Testis (tissue), 2 donors: ENCODE data around the gene PTPRN2.

Source experiments
- CTCF ChIP-seq, 3 experiments: fragments of 450-650 bp in 2 of 3; fragments of 200-600 bp in 1 of 3; sonication (generic) in 1 of 3; IDR thresholded peaks; one replicate each; pipeline ENCODE4 v1.5.1; 2016 to 2019; ENCODE audit warnings: antibody characterized with exemption in 3 of 3, mild to moderate bottlenecking in 2 of 3, moderate library complexity in 1 of 3
- POLR2A ChIP-seq: fragments of 450-650 bp; IDR thresholded peaks from one replicate; pipeline ENCODE4 v1.6.1; 2017; ENCODE audit warnings: antibody characterized with exemption, mild to moderate bottlenecking, moderate library complexity

GRCh38 chr7:157726764-157727163 is 860.9 kb downstream of the PTPRN2 start:
- no peak for TF ChIP-seq CTCF (IDR thresholded peaks at IDR 0.05)
- TF ChIP-seq POLR2A = no peak
